Tibial artery (tissue), 4 donors: ENCODE measurements around the gene NAA10.

Experiments used
- DNase-seq, 2 donors: peaks; one replicate each; pipeline ENCODE4 v3.0.0-alpha.2; 2019
- H3K27ac ChIP-seq, 2 donors: fragments of 200-600 bp; sonication (generic) in 1 of 2; 1 replicate in 1 of 2; 2 replicates in 1 of 2; pipeline ENCODE4 v1.5.1; 2018 to 2019; ENCODE audit warnings: mild to moderate bottlenecking in 1 of 2
- H3K27me3 ChIP-seq, 2 donors: fragments of 200-600 bp; sonication (generic) in 1 of 2; one replicate each; pipeline versions ENCODE4 v1.5.1 to v1.6.0; 2016 to 2019
- H3K36me3 ChIP-seq, 3 donors: fragments of 200-600 bp; sonication (generic) in 2 of 3; one replicate each; pipeline ENCODE4 v1.5.1; 2016 to 2019; ENCODE audit warnings: mild to moderate bottlenecking in 2 of 3
- H3K4me1 ChIP-seq, 4 donors: fragments of 200-600 bp; sonication (generic) in 2 of 4; 1 replicate in 3 of 4; 2 replicates in 1 of 4; pipeline ENCODE4 v1.5.1; 2016 to 2019
- H3K4me3 ChIP-seq, 2 donors: fragments of 200-600 bp; sonication (generic) in 1 of 2; 1 replicate in 1 of 2; 2 replicates in 1 of 2; pipeline ENCODE4 v1.5.1; 2018 to 2019; ENCODE audit warnings: mild to moderate bottlenecking in 2 of 2
- H3K9me3 ChIP-seq, 3 donors: fragments of 200-600 bp; sonication (generic) in 1 of 3; one replicate each; pipeline ENCODE4 v1.5.1; 2016 to 2019
- intact Hi-C: fragments of 100-400 bp; cut with DNase I; formaldehyde crosslinking; loops from one replicate; pipeline ENCODE4 v1.15.0; 2023; ENCODE audit warnings: low total_unique reads
- TF ChIP-seq, protein P1 (sequence below), 2 experiments: fragments of 200-600 bp in 1 of 2; fragments of 450-650 bp in 1 of 2; IDR thresholded peaks; one replicate each; pipeline ENCODE4 v1.5.1; 2017 to 2019; ENCODE audit warnings: antibody characterized with exemption in 2 of 2, mild to moderate bottlenecking in 1 of 2, moderate library complexity in 1 of 2

The NAA10 gene

DNA sequence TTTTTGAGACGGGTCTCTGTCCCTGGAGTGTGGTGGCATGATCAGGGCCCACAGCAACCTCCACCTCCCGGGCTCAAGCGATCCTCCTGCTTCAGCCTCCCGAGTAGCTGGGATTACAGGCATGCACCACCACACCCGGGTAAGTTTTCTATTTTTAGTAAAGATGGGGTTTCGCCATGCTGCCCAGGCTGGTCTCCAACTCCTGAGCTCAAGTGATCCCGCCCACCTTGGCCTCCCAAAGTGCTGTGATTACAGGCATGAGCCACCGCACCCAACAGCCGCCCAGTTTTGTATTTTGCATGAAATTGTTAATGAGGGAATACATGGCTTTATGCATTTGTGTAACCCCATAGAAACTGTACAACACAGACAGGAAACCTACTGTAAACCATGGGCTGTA, 6.0 kb downstream of the NAA10 start:
- DNase-seq, result no peak
- Histone ChIP-seq H3K4me1 (peaks cover 0 to 39% (median 27%) of the 10 kb centered on the region in 4 donors), H3K9me3 (no peaks in the 10 kb centered on the region), H3K4me3 (no peak overlapping the region), H3K27ac (peak overlapping the region in 1 of 2 donors; percentile 64), H3K27me3 (no peaks in the 10 kb centered on the region), H3K36me3 (peaks cover 0 to 38% (median 24%) of the 10 kb centered on the region in 3 donors)
- intact Hi-C loops, result no loop called here
- TF ChIP-seq, protein P1, sequence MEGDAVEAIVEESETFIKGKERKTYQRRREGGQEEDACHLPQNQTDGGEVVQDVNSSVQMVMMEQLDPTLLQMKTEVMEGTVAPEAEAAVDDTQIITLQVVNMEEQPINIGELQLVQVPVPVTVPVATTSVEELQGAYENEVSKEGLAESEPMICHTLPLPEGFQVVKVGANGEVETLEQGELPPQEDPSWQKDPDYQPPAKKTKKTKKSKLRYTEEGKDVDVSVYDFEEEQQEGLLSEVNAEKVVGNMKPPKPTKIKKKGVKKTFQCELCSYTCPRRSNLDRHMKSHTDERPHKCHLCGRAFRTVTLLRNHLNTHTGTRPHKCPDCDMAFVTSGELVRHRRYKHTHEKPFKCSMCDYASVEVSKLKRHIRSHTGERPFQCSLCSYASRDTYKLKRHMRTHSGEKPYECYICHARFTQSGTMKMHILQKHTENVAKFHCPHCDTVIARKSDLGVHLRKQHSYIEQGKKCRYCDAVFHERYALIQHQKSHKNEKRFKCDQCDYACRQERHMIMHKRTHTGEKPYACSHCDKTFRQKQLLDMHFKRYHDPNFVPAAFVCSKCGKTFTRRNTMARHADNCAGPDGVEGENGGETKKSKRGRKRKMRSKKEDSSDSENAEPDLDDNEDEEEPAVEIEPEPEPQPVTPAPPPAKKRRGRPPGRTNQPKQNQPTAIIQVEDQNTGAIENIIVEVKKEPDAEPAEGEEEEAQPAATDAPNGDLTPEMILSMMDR (IDR thresholded peaks at IDR 0.05), result no peak

DNA sequence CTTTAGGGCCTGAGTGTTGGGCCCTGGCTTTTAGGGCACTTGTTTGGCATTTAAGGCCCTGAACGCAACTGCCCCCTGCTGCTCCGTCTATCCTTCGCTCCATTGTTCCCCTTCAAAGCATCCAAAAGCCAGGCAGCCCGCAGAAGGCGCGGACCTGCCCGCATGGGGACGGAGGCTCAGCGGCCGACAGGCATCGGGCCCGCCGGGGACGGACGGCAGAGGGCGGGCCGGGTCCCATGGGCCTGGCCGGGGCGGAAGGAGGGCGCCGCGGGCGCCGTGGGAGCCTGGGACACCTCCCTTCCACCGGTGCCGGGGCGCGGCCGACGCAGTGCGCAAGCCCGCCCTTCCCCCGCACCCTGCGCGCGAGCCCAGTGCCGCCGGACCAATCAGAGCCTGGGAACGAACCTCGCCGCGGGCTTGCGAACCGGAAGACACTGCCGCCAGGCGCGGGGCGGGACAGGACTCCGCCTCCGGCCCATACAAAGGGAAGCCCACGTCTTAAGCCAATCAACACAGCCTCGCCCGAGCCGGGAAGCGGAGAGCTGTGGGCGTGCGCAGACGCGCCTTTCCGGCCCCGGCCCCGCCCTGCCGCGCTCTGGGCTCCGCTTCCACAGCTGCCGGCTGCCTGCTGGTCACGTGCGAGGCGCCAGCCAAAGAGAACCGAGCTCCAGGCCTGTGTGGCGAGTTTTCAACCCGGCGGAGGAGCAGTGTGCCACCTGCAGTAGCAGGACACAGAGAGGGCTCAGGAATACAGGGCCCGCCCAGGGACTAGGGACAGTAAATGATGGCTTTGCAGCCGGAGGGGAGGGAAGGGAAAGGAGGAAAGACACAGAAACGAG, 6.7 kb downstream of the NAA10 start:
- Histone ChIP-seq H3K27me3 (no peaks in the 10 kb centered on the region), H3K4me1 (peaks cover 0 to 38% (median 25%) of the 10 kb centered on the region in 4 donors), H3K4me3 (peak overlapping the region; percentile 68 to 71), H3K36me3 (peaks cover 0 to 36% (median 24%) of the 10 kb centered on the region in 3 donors), H3K27ac (peak overlapping the region; percentile 93 to 99), H3K9me3 (no peaks in the 10 kb centered on the region)
- intact Hi-C loops, result no loop called here
- peak; percentile 94 to 98 for DNase-seq
- TF ChIP-seq, protein P1 (IDR thresholded peaks at IDR 0.05), result peak in 1 of 2 experiments; percentile 21

DNA sequence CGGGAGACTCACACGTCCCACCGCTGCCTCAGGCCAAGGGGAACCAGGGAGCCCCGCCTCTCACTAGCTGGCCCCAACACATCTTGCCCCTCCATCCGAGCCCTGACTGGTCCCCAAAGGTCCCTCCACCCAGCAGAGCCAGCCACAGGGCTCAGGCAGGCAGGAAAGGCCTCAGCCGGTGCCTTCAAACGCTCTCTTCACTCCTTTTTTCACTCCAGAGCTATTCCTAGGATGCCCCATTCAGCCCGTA, 7.2 kb downstream of the NAA10 start:
- Histone ChIP-seq H3K27me3 (no peaks in the 10 kb centered on the region), H3K4me1 (peaks cover 0 to 39% (median 26%) of the 10 kb centered on the region in 4 donors), H3K27ac (peak overlapping the region; percentile 93 to 99), H3K9me3 (no peaks in the 10 kb centered on the region), H3K4me3 (peak overlapping the region; percentile 68 to 71), H3K36me3 (peaks cover 0 to 30% (median 24%) of the 10 kb centered on the region in 3 donors)
- TF ChIP-seq, protein P1 (IDR thresholded peaks at IDR 0.05), result no peak
- intact Hi-C loops, result no loop called here
- DNase-seq, result no peak

DNA sequence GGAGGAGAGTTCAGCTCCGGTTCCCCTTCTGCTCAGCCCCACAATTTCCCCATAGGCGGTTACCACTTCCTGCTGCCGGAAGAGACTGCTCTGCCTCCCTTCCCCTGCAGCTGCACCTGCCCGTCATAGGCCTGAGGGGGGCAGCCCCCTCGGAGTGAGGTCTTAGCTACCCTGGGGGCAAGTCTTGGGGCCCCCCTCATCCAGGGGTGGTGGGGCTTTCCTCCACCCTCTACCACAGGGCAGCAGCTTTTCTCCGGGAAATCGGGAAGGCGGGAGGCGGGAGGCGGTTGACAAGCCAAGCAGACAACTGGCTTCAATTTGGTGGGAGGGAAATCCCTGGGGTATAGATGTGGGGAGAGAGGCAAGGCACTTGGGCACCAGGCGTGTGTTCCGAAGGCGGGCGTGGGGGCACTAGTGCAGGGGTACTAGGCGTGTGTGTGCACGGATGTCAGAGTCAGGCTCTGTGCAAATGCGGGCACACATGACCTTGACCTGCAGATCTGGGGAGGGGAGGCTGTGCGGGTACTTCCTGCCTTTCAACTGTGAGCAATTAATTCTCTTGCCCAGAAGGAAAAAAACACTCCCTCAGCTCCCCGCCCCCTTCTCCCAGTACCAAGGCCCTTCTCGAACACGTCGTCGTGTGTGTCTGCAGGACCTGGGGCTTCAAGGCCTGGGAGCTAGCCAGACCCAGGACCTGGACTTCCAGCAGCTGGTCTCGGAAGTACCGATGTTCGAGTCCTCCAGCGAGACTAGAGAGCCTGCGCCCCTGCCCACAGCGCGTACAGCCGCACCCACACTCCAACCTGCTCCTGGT, 7.8 kb downstream of the NAA10 start:
- Histone ChIP-seq H3K27ac (peak overlapping the region; percentile 93 to 99), H3K27me3 (no peaks in the 10 kb centered on the region), H3K36me3 (peaks cover 0 to 25% (median 21%) of the 10 kb centered on the region in 3 donors), H3K4me1 (peaks cover 0 to 39% (median 26%) of the 10 kb centered on the region in 4 donors), H3K4me3 (peak overlapping the region; percentile 68 to 71), H3K9me3 (no peaks in the 10 kb centered on the region)
- peak; percentile 34 to 74 for DNase-seq
- intact Hi-C loops, result no loop called here
- TF ChIP-seq, protein P1 (IDR thresholded peaks at IDR 0.05), result no peak

DNA sequence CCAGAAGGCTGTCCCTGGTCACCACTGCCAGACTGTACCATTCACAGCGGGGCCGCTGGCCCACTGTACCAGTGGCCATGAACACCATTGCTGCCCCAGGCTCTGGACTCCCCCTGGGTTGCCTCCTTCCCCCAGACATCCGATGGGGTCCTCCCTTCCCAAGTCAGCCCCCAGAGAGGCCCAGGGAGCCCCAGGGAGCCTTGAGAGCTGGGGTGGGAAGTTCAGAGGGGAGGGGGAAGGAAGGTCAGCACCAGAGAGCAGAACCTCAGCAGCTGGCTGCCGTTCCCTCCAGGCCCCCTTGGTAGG, 8.3 kb downstream of the NAA10 start:
- DNase-seq, result no peak
- peaks cover 0 to 42% (median 27%) of the 10 kb centered on the region in 4 donors for H3K4me1 ChIP-seq
- intact Hi-C loops, result no loop called here

More for the DNA sequence above, 8.3 kb downstream of the NAA10 start:
- H3K36me3 ChIP-seq, result peaks cover 0 to 19% (median 15%) of the 10 kb centered on the region in 3 donors
- peak overlapping the region; percentile 68 to 71 for H3K4me3 ChIP-seq
- H3K27ac ChIP-seq, result peak overlapping the region; percentile 93 to 99
- TF ChIP-seq, protein P1 (IDR thresholded peaks at IDR 0.05), result no peak
- no peaks in the 10 kb centered on the region for H3K27me3 ChIP-seq
- H3K9me3 ChIP-seq, result no peaks in the 10 kb centered on the region
